ENCODE results near the gene CLINT1. TPM values are rescaled to one million over a fixed set of nuclear protein-coding genes. Genes with fewer than 3 reads are reported as not detected.

The CLINT1 gene
- total and polyA plus RNA-seq, 2 experiments from 2014 or later = 71.7 to 101 TPM

- H4K20me1 ChIP-seq (replicated peaks; ENCODE audit: insufficient read depth) = peaks cover 22% of the 10 kb centered on the region
- no peak for DNase-seq (ENCODE audit: low spot score)
Measured at GRCh38 chr5:157823655-157824054, 35.3 kb downstream of the CLINT1 start.

More at GRCh38 chr5:157823655-157824054, 35.3 kb downstream of the CLINT1 start:
- Mint-ChIP-seq H3K9me3 (no peaks in the 10 kb centered on the region), H3K36me3 (ENCODE audit: low read depth) (no peaks in the 10 kb centered on the region), H3K27ac (no peak overlapping the region), H3K4me1 (peaks cover 29% of the 10 kb centered on the region), H3K4me3 (no peak overlapping the region), H3K27me3 (ENCODE audit: insufficient read depth, low read depth, poor library complexity) (no peaks in the 10 kb centered on the region)
- Histone ChIP-seq H3K4me1 (ENCODE audit: insufficient read depth) (peaks cover 11% of the 10 kb centered on the region), H3K4me2 (no peak overlapping the region), H3K79me2 (replicated peaks; ENCODE audit: insufficient read depth) (peaks cover 99% of the 10 kb centered on the region), H2AFZ (no peak overlapping the region), H3F3A (replicated peaks; ENCODE audit: low read depth) (no peaks in the 10 kb centered on the region), H3K36me3 (ENCODE audit: insufficient read depth) (no peaks in the 10 kb centered on the region), H3K27ac (ENCODE audit: low read depth) (no peak overlapping the region), H3K9me2 (ENCODE audit: insufficient read depth) (no peaks in the 10 kb centered on the region), H3K4me3 (no peak overlapping the region), H3K27me3 (ENCODE audit: insufficient read depth) (no peaks in the 10 kb centered on the region)
- peak; percentile 76 for ATAC-seq
- TF ChIP-seq ZNF331 (CRISPR knock-in tag; IDR thresholded peaks at IDR 0.05; ENCODE audit: low read depth) (no peak), REST (IDR thresholded peaks at IDR 0.05; ENCODE audit: unreplicated experiment) (no peak), CREB1 (CRISPR knock-in tag; IDR thresholded peaks at IDR 0.05; ENCODE audit: low read depth) (no peak), ZNF114 (CRISPR knock-in tag; IDR thresholded peaks at IDR 0.05) (no peak), ZNF462 (CRISPR knock-in tag; IDR thresholded peaks at IDR 0.05) (no peak), NANOG (IDR thresholded peaks at IDR 0.05; ENCODE audit: borderline replicate concordance) (no peak), POLR2AphosphoS5 (IDR thresholded peaks at IDR 0.05; ENCODE audit: low read depth) (no peak), EZH2 (IDR thresholded peaks at IDR 0.05; ENCODE audit: low read depth, unreplicated experiment) (no peak), STAT1 (IDR thresholded peaks at IDR 0.05; ENCODE audit: unreplicated experiment) (no peak), JUNB (IDR thresholded peaks at IDR 0.05; ENCODE audit: unreplicated experiment) (no peak), EZH2phosphoT487 (IDR thresholded peaks at IDR 0.05; ENCODE audit: unreplicated experiment) (no peak), CTCF (conservative IDR thresholded peaks at IDR 0.05; ENCODE audit: low read depth in 2 of 2) (no peak), ETS1 (IDR thresholded peaks at IDR 0.05) (no peak)
